Activated CD4-positive, CD25-positive, alpha-beta regulatory T cell (primary cell): ENCODE measurements around the gene RANBP10.

ENCODE experiments used
- DNase-seq, 4 experiments: peaks; one replicate each; lab custom pipeline; 2025; lab: John Stamatoyannopoulos, UW

RANBP10 gene

GRCh38 chr16:67741118-67741517, 65.2 kb downstream of the RANBP10 start:
- DNase-seq: no peak

GRCh38 chr16:67740391-67740790, 66.0 kb downstream of the RANBP10 start:
- DNase-seq: no peak

GRCh38 chr16:67736858-67737257, 69.5 kb downstream of the RANBP10 start:
- DNase-seq: no peak

- no peak for DNase-seq
These were observed 71.6 kb downstream of the RANBP10 start for GRCh38 chr16:67734731-67735201.

- DNase-seq: no peak
These were observed 72.5 kb downstream of the RANBP10 start for GRCh38 chr16:67733734-67734470.

DNA sequence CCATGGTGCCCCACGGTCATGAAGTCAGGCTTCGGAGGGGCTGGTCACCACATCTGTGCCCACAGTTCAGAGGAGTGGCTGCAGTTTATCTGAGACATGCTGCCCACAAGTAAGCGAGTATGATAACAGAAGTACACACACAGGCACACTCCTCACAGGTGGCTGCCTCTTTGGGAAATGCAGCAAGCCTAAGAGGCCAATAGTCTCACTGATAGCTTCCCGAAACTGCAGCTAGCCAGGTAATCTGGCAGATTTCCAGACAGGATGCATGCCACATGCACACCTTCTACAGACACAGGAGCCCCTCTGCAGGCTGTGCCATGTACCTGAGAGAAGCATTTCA, 74.6 kb downstream of the RANBP10 start:
- no peak for DNase-seq

DNA sequence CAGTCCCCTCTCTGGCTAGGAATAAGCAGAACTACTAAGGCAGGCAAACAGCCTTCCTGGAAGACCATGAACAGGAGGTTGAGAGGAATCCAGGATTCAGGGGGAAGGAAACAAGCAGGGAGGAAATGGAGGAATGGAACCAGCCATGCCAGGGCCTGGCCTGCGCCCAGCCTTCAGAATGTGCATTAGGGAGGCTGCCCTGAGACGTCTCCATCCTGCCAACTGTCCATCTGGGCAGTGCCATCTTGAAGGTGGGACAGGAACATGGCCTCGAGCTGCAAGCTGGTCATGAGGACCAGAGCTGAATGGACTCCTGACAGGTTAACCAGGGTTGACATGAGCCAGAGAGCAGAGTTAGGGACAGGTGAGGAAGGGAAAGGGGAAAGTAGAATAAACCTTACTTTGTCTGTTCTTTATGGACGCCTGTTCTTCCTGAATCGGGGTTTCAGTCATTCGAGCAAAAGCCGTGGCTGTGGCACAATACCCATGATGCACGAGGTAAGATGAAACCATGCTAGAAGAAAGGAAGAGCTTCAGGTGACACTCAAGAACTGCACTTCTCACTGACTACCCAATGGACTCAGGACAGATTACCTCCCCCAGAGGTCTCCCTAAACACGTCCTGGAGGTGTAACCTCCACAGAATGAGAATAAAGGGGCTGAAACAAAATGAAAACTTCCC, 75.1 kb downstream of the RANBP10 start:
- DNase-seq: no peak

DNA sequence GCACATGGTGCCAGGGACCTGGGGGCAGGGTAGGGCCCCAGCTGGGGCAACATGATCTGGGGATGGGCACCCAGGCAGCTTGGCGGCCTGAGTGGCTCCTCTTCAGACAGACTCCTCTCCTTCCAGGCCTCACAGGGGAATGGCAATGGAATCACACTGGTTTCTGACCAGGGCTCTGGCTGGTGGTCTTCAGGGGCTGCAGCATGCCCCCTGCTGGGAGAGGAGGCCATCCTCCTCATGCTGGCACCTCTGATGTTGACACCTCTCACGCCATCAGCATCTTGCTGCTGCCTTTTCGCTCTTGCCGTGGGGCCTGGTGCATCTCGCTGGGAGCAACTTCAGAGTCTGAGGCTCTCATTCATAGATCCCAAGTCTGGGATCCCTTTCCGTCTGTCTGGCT, 76.0 kb downstream of the RANBP10 start:
- no peak for DNase-seq

- DNase-seq: no peak
These were observed 76.6 kb downstream of the RANBP10 start for GRCh38 chr16:67729636-67730248.

GRCh38 chr16:67727521-67728485, 78.6 kb downstream of the RANBP10 start:
- DNase-seq: no peak

DNA sequence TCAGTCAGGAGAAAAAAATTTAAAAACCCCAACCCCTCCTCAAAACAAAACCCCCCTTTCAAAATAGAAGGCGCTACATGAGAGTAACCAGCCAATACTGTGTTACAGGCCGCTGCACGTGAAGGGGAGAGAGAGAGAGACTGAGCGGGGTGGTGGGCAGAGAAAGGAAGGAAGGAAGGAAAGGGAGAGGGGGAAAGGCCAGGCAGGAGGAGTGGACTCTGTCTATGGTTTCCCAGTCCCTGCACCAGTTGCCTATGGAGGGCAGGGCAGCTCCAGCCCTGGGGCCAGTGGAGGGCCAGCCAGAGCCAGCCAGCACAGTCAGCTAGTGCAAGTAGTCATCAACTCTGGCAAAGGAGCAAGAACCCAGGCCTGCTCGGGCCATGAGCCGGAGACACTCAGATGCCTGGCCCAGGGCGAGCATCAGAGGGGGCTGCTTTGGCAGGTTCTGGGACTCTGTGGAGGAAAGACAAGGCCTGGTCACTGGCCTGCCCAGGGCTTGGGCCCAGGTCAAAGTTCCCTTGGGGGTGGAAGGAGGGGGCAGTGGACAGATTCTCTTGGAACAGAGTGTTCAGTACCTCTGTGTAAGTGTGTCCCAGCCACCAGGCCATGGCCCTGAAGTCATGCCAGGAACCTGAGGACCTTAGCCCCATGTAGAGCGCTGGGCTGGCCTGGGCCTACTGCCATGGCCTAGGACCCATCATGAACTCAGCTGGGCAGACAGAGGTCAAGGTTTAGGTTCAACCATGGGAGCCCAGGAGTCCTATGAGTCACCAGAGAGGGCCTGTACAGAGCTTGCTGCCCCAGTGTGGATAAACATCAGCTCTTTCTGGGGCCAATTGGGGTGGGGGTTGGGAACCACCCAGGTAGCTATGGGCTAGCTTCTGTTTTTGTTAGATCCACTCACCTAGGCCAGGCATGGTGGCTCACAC, 80.0 kb downstream of the RANBP10 start:
- no peak for DNase-seq

- no peak for DNase-seq
These were observed 82.5 kb downstream of the RANBP10 start for GRCh38 chr16:67723911-67724305.

DNA sequence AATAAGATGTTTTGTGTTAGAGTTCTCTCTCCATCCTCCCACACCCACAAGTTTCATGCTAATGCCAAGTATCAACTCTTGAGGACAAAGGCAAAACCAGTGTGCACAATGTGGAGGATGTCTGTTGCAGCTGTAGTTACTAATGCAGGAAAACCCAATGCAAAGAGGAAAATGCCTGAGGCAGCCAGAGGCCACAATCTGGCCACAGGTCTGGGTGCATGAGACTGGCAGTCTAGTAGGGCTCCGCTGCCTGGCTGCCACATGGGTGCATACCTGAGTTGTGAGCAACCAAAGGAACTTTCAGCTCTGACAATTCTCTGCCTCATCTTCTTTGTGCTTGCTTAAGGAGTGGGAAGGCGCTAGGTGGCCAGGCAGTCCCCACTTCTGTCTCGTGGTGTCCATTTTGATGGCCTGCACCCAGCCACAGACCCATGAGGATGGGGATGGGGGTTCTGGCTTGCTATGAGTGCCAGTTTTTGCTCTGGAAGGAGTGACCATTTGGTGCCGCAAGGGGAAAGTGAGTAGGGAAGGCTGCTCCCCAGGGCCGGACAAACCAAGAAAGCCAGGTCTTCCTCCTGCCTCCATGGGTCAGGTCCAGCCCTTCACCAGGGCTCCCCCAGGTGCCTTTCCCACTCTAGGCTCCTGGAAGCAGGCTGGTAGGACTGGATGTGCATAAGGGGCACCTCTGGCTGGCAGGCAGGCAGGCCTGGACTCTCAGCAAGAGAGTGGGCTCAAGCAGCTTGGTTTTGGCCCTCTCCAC, 83.0 kb downstream of the RANBP10 start:
- no peak for DNase-seq

GRCh38 chr16:67720236-67720635, 86.1 kb downstream of the RANBP10 start:
- no peak for DNase-seq

DNA sequence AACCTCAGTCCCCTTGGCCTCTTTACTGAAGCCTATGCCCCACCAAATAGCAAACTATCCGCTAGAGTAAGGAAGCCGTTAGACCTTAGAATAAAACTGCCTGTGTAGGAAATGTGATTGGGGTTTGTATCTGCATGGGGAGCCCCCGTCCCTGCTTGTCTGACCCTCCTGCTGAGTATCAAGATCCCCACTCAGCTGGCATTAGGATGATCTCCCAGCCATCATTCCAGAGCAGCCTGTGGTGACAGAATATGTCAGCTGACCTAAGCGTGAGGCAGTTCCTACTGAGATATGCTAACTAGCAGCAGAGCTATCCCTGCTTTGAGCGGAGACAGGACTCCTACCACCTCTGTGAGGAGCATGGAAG, 86.6 kb downstream of the RANBP10 start:
- DNase-seq: no peak

DNA sequence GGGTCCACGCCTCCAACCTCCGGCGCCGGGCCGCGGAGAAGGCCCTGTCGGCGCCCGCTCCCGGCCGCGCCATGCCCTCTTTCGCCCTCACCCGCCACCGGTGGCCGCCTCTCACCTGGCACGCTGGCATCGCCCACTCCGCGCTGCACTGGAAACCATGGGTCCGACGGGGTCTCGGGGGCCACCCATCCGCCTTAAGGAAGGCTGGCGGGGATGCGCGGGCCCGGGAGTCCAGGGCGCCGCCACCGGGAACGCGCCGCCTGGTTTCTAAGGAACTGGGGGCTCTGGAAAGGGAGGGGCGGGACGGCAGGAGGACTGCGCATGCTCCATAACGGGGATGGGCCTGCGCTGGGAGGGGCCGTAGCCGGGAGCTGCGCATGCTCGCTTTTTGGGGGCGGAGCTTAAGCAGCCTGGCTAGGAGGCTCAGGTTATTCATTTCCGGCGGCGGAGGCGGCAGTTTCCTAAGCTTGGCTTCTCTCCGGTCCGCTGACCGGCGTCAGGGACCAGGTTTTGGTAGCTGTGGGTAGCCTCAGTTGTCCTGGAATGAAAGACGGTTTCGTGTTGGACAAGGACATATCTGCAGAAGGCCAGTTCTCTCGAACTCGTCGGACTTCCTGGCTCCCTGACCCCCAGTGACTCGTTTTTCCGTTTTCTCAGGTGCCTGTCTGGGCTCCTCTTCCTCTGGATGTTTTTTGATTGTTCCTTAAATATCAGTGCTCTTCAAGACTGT, 87.1 kb downstream of the RANBP10 start, which contains the start of gene GFOD2:
Gene GFOD2, minus strand, starts transcription at position 269 of the 730 bp plus-strand sequence. CDS start 33,601 bp downstream, outside the sequence.
- peak; percentile 92 to 97 (median 94) for DNase-seq

- DNase-seq: no peak
These were observed 87.7 kb downstream of the RANBP10 start for GRCh38 chr16:67718668-67719047.

- no peak for DNase-seq
These were observed 90.3 kb downstream of the RANBP10 start for GRCh38 chr16:67716097-67716496.

DNA sequence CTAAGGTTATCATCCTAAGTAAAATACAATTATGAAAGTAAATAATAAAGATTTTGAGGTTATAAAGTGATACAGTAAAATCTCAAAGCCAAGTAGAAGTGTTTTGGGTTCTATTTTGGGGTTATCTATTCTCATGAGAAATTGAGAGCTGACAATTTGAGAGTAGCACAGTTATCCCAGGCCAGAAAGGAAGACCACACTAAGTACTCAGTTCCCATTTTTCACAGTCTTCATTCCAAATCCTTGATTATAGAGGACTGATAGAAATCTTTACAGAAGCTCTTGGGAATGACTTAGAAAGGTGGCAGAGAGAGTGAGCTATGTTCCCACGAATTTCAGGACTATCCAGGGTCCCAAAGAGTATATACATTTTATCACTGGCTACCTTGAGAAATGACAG, 91.8 kb downstream of the RANBP10 start:
- DNase-seq: no peak
